Endothelial cell of umbilical vein (primary cell): ENCODE data around the gene RPL6. TPM values are rescaled to one million over a fixed set of nuclear protein-coding genes. Genes with fewer than 3 reads are reported as not detected.

Experiments
- BruUV-seq: library from RNA; stranded (reverse); fragments of 400-500 nt; replicated peaks from 2 replicates; lab custom pipeline; 2021; lab: Mats Ljungman, UMichigan
- CTCF ChIA-PET: fragments of 300-600, 350-600 bp; sonication (Branson Sonifier 250); formaldehyde crosslinking; loops from one replicate; lab custom pipeline; 2021; ENCODE audit warnings: antibody characterized with exemption, inconsistent platforms; lab: Charles Lee
- POLR2A ChIA-PET: fragments of 300-600, 350-600 bp; sonication (Branson Sonifier 250); formaldehyde crosslinking; loops from one replicate; lab custom pipeline; 2021; ENCODE audit warnings: antibody characterized with exemption, inconsistent platforms; lab: Charles Lee
- DNase-seq: peaks from one replicate; pipeline ENCODE4 v3.0.0-alpha.2; 2011; ENCODE audit warnings: low read depth, low spot score
- FAIRE-seq: peaks from 2 replicates; lab custom pipeline; 2011; peaks lifted over from hg19 to GRCh38; lab: Jason Lieb, UNC
- H2AFZ ChIP-seq: 2 replicates; pipeline ENCODE4 v1.6.0; 2012; ENCODE audit warnings: low read depth, low read length, control low read depth, inconsistent platforms
- H3K27ac ChIP-seq: 2 replicates; pipeline ENCODE4 v1.5.1; 2011; ENCODE audit warnings: low read depth, mild to moderate bottlenecking, control low read depth, low read length, moderate library complexity; ENCODE audit not compliant: insufficient read depth
- H3K27me3 ChIP-seq, 2 experiments: 2 replicates each; pipeline versions ENCODE4 v1.6.0 to v1.6.1; 2011; ENCODE audit warnings: low read length in 2 of 2, mixed read lengths in 1 of 2; ENCODE audit not compliant: control insufficient read depth in 2 of 2, insufficient read depth in 2 of 2
- H3K36me3 ChIP-seq, 2 experiments: 2 replicates in 1 of 2; 3 replicates in 1 of 2; pipeline ENCODE4 v1.5.1; 2011; ENCODE audit warnings: low read length in 2 of 2, mild to moderate bottlenecking in 1 of 2, moderate library complexity in 1 of 2; ENCODE audit not compliant: control insufficient read depth in 2 of 2, insufficient read depth in 2 of 2; ENCODE audit errors: extremely low read depth in 1 of 2
- H3K4me1 ChIP-seq: 3 replicates; pipeline ENCODE4 v1.5.1; 2011; ENCODE audit warnings: mild to moderate bottlenecking, low read length; ENCODE audit not compliant: control insufficient read depth, insufficient read depth; ENCODE audit errors: extremely low read depth
- H3K4me2 ChIP-seq: 2 replicates; pipeline ENCODE4 v1.6.1; 2011; ENCODE audit warnings: low read length, control low read depth, mixed read lengths; ENCODE audit not compliant: insufficient read depth
- H3K4me3 ChIP-seq, 3 experiments: fragments of 200-600 bp in 1 of 3; sonication (generic), shearing (Covaris generic) in 1 of 3; replicated peaks in 1 of 3; 2 replicates each; pipeline ENCODE4 v1.5.1; 2011 to 2016; ENCODE audit warnings: control low read depth in 3 of 3, low read length in 3 of 3, mild to moderate bottlenecking in 2 of 3, inconsistent platforms in 1 of 3, low read depth in 1 of 3, moderate library complexity in 1 of 3; ENCODE audit not compliant: insufficient read depth in 1 of 3
- H3K79me2 ChIP-seq: 2 replicates; pipeline ENCODE4 v1.6.0; 2012; ENCODE audit warnings: low read length, inconsistent platforms; ENCODE audit not compliant: control insufficient read depth, insufficient read depth
- H3K9ac ChIP-seq: replicated peaks from 2 replicates; pipeline ENCODE3; 2011; ENCODE audit warnings: low read length, control low read depth; ENCODE audit not compliant: insufficient read depth; ENCODE audit errors: extremely low read depth
- H3K9me1 ChIP-seq: replicated peaks from 3 replicates; pipeline ENCODE4 v1.6.0; 2011; ENCODE audit warnings: mild to moderate bottlenecking, low read length; ENCODE audit not compliant: control insufficient read depth, insufficient read depth; ENCODE audit errors: extremely low read depth
- H3K9me3 ChIP-seq: replicated peaks from 2 replicates; pipeline ENCODE4 v1.5.1; 2012; ENCODE audit warnings: low read length, inconsistent platforms; ENCODE audit not compliant: control insufficient read depth, insufficient read depth
- H4K20me1 ChIP-seq: replicated peaks from 2 replicates; pipeline ENCODE3; 2011; ENCODE audit warnings: mild to moderate bottlenecking, low read length; ENCODE audit not compliant: control insufficient read depth, insufficient read depth; ENCODE audit errors: extremely low read depth
- EZH2 ChIP-seq: IDR thresholded peaks from 2 replicates; pipeline ENCODE4 v1.6.1; 2012; ENCODE audit warnings: borderline replicate concordance, low read depth, mild to moderate bottlenecking, moderate library complexity, low read length, inconsistent platforms; ENCODE audit not compliant: severe bottlenecking
- FOS ChIP-seq: IDR thresholded peaks from 2 replicates; pipeline ENCODE4 v1.6.1; 2011; ENCODE audit warnings: mild to moderate bottlenecking, low read length, moderate library complexity, borderline replicate concordance; ENCODE audit not compliant: insufficient read depth
- GATA2 ChIP-seq: IDR thresholded peaks from 2 replicates; pipeline ENCODE4 v1.7.0; 2011; ENCODE audit warnings: low read depth, mild to moderate bottlenecking, moderate library complexity, mixed read lengths, low read length; ENCODE audit not compliant: insufficient read length, insufficient read depth
- JUN ChIP-seq: IDR thresholded peaks from 2 replicates; pipeline ENCODE4 v1.6.1; 2011; ENCODE audit warnings: borderline replicate concordance, low read depth; ENCODE audit not compliant: insufficient read length, insufficient read depth
- MYC ChIP-seq: IDR thresholded peaks from one replicate; pipeline ENCODE4 v1.6.1; 2011; ENCODE audit warnings: mild to moderate bottlenecking, low read depth, low read length
- POLR2A ChIP-seq: IDR thresholded peaks from 2 replicates; pipeline ENCODE4 v1.6.1; 2012; ENCODE audit warnings: low read depth, mild to moderate bottlenecking, control low read depth, low read length
- POLR2AphosphoS5 ChIP-seq: IDR thresholded peaks from 2 replicates; pipeline ENCODE4 v1.6.1; 2012; ENCODE audit warnings: low read depth, mild to moderate bottlenecking, control low read depth, low read length, moderate library complexity; ENCODE audit not compliant: insufficient read depth
- dilution Hi-C: fragments of 300-500 bp; cut with MboI; formaldehyde crosslinking; loops from one replicate; pipeline ENCODE4 v1.15.0; 2019; ENCODE audit warnings: low sequenced_read_pairs; ENCODE audit not compliant: extremely low pct_ligation_motif_present
- intact Hi-C: fragments of 100-400 bp; cut with micrococcal nuclease; formaldehyde crosslinking; loops from one replicate; pipeline ENCODE4 v1.10.0; 2022
- polyA plus RNA-seq, 4 experiments: library from polyadenylated mRNA; depleted of rRNA in 3 of 4; stranded (reverse) in 3 of 4; unstranded in 1 of 4; fragments of >200 nt; gene quantifications; 2 replicates each; pipeline versions ENCODE4 v1.2.1 to v1.2.3, GENCODE V29; 2011 to 2012; ENCODE audit warnings: missing spikeins in 1 of 4
- total RNA-seq: library from RNA; stranded (reverse); gene quantifications from 2 replicates; pipeline ENCODE4 v1.2.3, GENCODE V29; 2021
- TF ChIP-seq, protein P1 (sequence below): IDR thresholded peaks from 2 replicates; pipeline ENCODE4 v1.6.1; 2011; ENCODE audit not compliant: insufficient read depth, insufficient read length
- TF ChIP-seq, protein P2 (sequence below), 2 donors: IDR thresholded peaks; 1 replicate in 1 of 2; 2 replicates in 1 of 2; pipeline ENCODE4 v1.5.1; 2011; ENCODE audit warnings: low read length in 2 of 2, mild to moderate bottlenecking in 2 of 2, moderate library complexity in 2 of 2, control low read depth in 1 of 2, inconsistent platforms in 1 of 2, low read depth in 1 of 2; ENCODE audit not compliant: insufficient read depth in 1 of 2; ENCODE audit errors: extremely low read depth in 1 of 2

RPL6 gene
- total and polyA plus RNA-seq, 2 donors (not counting 3 experiments of a cell fraction or from before 2014, with no cell fraction given) = 998 to 1,385 TPM

DNA sequence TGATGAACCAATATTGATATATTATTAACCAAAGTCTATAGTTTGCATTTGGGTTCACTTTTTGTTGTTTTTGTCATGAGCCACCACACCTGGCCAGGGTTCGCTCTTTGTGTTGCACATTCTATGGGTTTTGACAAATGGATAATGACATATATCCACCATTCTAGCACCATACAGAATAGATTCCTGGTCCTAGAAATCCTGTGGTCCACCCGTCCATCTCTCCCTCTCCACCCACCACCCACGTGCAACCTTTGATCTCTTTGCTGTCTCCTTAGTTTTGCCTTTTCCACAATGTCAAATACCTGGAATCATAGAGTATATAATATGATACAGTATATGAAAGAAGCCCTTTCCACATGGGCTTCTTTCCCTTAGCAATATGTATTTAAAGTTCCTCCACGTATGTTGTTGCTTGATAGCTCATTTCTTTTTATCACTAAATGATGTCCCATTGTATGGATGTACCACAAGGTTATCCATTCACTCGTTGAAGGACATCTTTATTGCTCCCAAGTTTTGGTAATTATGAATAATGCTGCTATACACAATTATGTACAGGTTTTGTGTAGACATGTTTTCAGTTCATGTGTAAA is 7.4 kb downstream of the RPL6 start:
- Histone ChIP-seq H3K4me3 (no peak overlapping the region), H3K36me3 (peaks cover 22 to 24% of the 10 kb centered on the region in 2 experiments), H3K79me2 (peaks cover 8% of the 10 kb centered on the region), H3K4me1 (peaks cover 6% of the 10 kb centered on the region), H3K9me3 (no peaks in the 10 kb centered on the region), H3K4me2 (no peak overlapping the region), H3K27me3 (no peaks in the 10 kb centered on the region), H3K9me1 (no peaks in the 10 kb centered on the region), H2AFZ (no peak overlapping the region), H4K20me1 (no peaks in the 10 kb centered on the region), H3K27ac (no peak overlapping the region), H3K9ac (no peak overlapping the region)
- intact Hi-C loops (no loop called here), dilution Hi-C loops (no loop called here)
- FAIRE-seq (no peak), DNase-seq (no peak)
- BruUV-seq = no TSS peak
- POLR2A ChIA-PET = interaction anchor here (0.7 to 1.0 kb wide), 2 partner anchors 9 to 376 kb away, joined by 4 read pairs; no protein-coding TSS in a partner anchor
- CTCF ChIA-PET = interaction anchor here (1.0 to 1.2 kb wide), 2 partner anchors 9 kb away, joined by 3 read pairs; no protein-coding TSS in a partner anchor
- TF ChIP-seq, protein P1, sequence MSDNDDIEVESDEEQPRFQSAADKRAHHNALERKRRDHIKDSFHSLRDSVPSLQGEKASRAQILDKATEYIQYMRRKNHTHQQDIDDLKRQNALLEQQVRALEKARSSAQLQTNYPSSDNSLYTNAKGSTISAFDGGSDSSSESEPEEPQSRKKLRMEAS = no peak
- TF ChIP-seq MYC (no peak), FOS (no peak), POLR2AphosphoS5 (no peak)

DNA sequence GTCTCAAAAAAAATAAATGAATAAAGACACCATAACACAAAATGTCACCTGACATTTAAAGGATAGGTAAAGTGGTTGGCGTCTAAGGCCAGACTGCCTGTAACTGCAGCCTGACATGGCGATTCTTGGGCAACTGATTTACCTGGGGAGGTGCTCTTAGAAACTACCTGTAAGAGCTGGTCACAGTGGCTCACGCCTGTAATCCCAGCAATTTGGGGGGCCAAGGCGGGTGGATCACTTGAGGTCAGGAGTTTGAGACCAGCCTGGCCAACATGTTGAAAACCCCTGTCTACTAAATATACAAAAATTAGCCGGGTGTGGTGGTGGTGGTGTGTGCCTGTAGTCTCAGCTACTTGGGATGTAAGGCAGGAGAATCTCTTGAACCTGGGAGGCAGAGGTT is 8.4 kb downstream of the RPL6 start:
- intact Hi-C loops (no loop called here), dilution Hi-C loops (no loop called here)
- Histone ChIP-seq H3K79me2 (no peaks in the 10 kb centered on the region), H3K27me3 (no peaks in the 10 kb centered on the region), H2AFZ (no peak overlapping the region), H3K9me1 (no peaks in the 10 kb centered on the region), H3K4me2 (no peak overlapping the region), H4K20me1 (no peaks in the 10 kb centered on the region), H3K4me1 (no peaks in the 10 kb centered on the region), H3K27ac (no peak overlapping the region), H3K9ac (no peak overlapping the region), H3K4me3 (no peak overlapping the region), H3K9me3 (no peaks in the 10 kb centered on the region), H3K36me3 (peaks cover 15 to 17% of the 10 kb centered on the region in 2 experiments)
- DNase-seq (no peak), FAIRE-seq (no peak)
- BruUV-seq = no TSS peak
- TF ChIP-seq POLR2AphosphoS5 (no peak), EZH2 (no peak), JUN (no peak), GATA2 (no peak), FOS (no peak), POLR2A (no peak), MYC (no peak)
- TF ChIP-seq, protein P2, sequence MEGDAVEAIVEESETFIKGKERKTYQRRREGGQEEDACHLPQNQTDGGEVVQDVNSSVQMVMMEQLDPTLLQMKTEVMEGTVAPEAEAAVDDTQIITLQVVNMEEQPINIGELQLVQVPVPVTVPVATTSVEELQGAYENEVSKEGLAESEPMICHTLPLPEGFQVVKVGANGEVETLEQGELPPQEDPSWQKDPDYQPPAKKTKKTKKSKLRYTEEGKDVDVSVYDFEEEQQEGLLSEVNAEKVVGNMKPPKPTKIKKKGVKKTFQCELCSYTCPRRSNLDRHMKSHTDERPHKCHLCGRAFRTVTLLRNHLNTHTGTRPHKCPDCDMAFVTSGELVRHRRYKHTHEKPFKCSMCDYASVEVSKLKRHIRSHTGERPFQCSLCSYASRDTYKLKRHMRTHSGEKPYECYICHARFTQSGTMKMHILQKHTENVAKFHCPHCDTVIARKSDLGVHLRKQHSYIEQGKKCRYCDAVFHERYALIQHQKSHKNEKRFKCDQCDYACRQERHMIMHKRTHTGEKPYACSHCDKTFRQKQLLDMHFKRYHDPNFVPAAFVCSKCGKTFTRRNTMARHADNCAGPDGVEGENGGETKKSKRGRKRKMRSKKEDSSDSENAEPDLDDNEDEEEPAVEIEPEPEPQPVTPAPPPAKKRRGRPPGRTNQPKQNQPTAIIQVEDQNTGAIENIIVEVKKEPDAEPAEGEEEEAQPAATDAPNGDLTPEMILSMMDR (IDR thresholded peaks at IDR 0.05; ENCODE audit: extremely low read depth in 1 of 2, insufficient read depth in 1 of 2, low read depth in 1 of 2, low read length in 2 of 2) = no peak
- TF ChIP-seq, protein P1 = no peak
- CTCF ChIA-PET = interaction anchor here (1.0 to 2.4 kb wide), 2 partner anchors 14 to 336 kb away, joined by 3 to 10 read pairs; no protein-coding TSS in a partner anchor
- POLR2A ChIA-PET = no interaction called here
